GM23338 (cell line): Measurements from ENCODE around the gene GRIK1.

Experiments
- CREB1 ChIP-seq: fragments of 250-450 bp; sonication (Bioruptor Pico); IDR thresholded peaks from 2 replicates; pipeline ENCODE4 v1.5.0; 2020; ENCODE audit warnings: low read depth, mild to moderate bottlenecking, moderate library complexity
- CTCF ChIP-seq, 2 experiments: fragments of 200-600 bp in 1 of 2; sonication (generic) in 1 of 2; conservative IDR thresholded peaks; 2 replicates each; pipeline versions ENCODE4 v1.5.1 to v1.6.1; 2016 to 2017; ENCODE audit warnings: antibody characterized with exemption in 2 of 2, low read depth in 2 of 2, mild to moderate bottlenecking in 2 of 2, moderate library complexity in 1 of 2
- EZH2 ChIP-seq: fragments of 200-600 bp; sonication (generic); IDR thresholded peaks from one replicate; pipeline ENCODE4 v1.8.0; 2017; ENCODE audit warnings: antibody characterized with exemption, mild to moderate bottlenecking, low read depth; ENCODE audit not compliant: unreplicated experiment

GRCh38 chr21:29985866-29986265 lies 46.1 kb upstream of the GRIK1 start:
- TF ChIP-seq CTCF (conservative IDR thresholded peaks at IDR 0.05; ENCODE audit: low read depth in 2 of 2) (no peak), EZH2 (no peak), CREB1 (CRISPR knock-in tag) (no peak)
